GM19240 (cell line): ENCODE data around the gene RPL13A.
A peak's percentile ranks its signal among the peaks of the same experiment; 100 is the strongest.

ENCODE experiments used
- DNase-seq: peaks from one replicate; pipeline ENCODE4 v3.0.0; 2011; ENCODE audit warnings: low spot score; ENCODE audit not compliant: insufficient read length

RPL13A gene

GRCh38 chr19:49481020-49481683 lies 6.3 kb upstream of the RPL13A start:
- no peak for DNase-seq

- no peak for DNase-seq
Measured at GRCh38 chr19:49486232-49486631, 1.2 kb upstream of the RPL13A start.

- no peak for DNase-seq
Measured at GRCh38 chr19:49486710-49487276, 615 bp upstream of the RPL13A start.

GRCh38 chr19:49488046-49488862 lies 846 bp downstream of the RPL13A start:
- DNase-seq = no peak

GRCh38 chr19:49488863-49489537 lies 1.6 kb downstream of the RPL13A start:
- no peak for DNase-seq

GRCh38 chr19:49489601-49490167 lies 2.3 kb downstream of the RPL13A start:
- no peak for DNase-seq

GRCh38 chr19:49490287-49491029 lies 3.0 kb downstream of the RPL13A start:
- DNase-seq = no peak

GRCh38 chr19:49491030-49491803 lies 3.8 kb downstream of the RPL13A start:
- DNase-seq = no peak

GRCh38 chr19:49491804-49492572 lies 4.6 kb downstream of the RPL13A start:
- no peak for DNase-seq

- DNase-seq = no peak
Measured at GRCh38 chr19:49492573-49493405, 5.4 kb downstream of the RPL13A start.

GRCh38 chr19:49496574-49497008 lies 9.2 kb downstream of the RPL13A start:
- no peak for DNase-seq

GRCh38 chr19:49497047-49497788 lies 9.8 kb downstream of the RPL13A start:
- peak; percentile 42 for DNase-seq

GRCh38 chr19:49497789-49498103 lies 10.3 kb downstream of the RPL13A start:
- DNase-seq = no peak

- no peak for DNase-seq
Measured at GRCh38 chr19:49498475-49498874, 11.1 kb downstream of the RPL13A start.

GRCh38 chr19:49499030-49499670 lies 11.7 kb downstream of the RPL13A start:
- no peak for DNase-seq

GRCh38 chr19:49502866-49503581 lies 15.6 kb downstream of the RPL13A start:
- no peak for DNase-seq

GRCh38 chr19:49503582-49503962 lies 16.2 kb downstream of the RPL13A start:
- DNase-seq = no peak
